Stimulated activated naive B cell treated with anti-CD40 and anti-IgM and Interleukin-4, amounts not matched to agents 10 μg/mL and 1 μg/mL and 100 μg/mL, for 72 hours (primary cell): ENCODE results near the gene GARS1.
"Not testable (repeated sequence)": the region's sequence is repeated elsewhere in the genome, so short reads cannot be mapped to it uniquely, and the experiment has no call there.

Source experiments
- ATAC-seq, 2 donors: fragments of 150-1000 bp; cut with Tn5 transposase; replicated peaks; 2 replicates each; pipeline ENCODE4 v1.10.0; 2021; ENCODE audit warnings: moderate library complexity in 1 of 2
- DNase-seq: peaks from one replicate; pipeline ENCODE4 v3.0.0; 2021
- H3K27ac Mint-ChIP-seq: one replicate; pipeline ENCODE4 v1.8.0; 2022; ENCODE audit warnings: mild to moderate bottlenecking, mixed read lengths
- H3K27me3 Mint-ChIP-seq, 2 donors: one replicate each; pipeline ENCODE4 v1.8.0; 2022; ENCODE audit warnings: mixed read lengths in 2 of 2
- H3K36me3 Mint-ChIP-seq, 2 donors: one replicate each; pipeline ENCODE4 v1.8.0; 2022; ENCODE audit warnings: mixed read lengths in 2 of 2, mild to moderate bottlenecking in 1 of 2
- H3K4me1 Mint-ChIP-seq, 2 donors: one replicate each; pipeline ENCODE4 v1.8.0; 2022; ENCODE audit warnings: mixed read lengths in 2 of 2, mild to moderate bottlenecking in 1 of 2
- H3K4me3 Mint-ChIP-seq, 2 donors: one replicate each; pipeline ENCODE4 v1.8.0; 2022; ENCODE audit warnings: mild to moderate bottlenecking in 2 of 2, mixed read lengths in 2 of 2, moderate library complexity in 1 of 2
- H3K9me3 Mint-ChIP-seq, 2 donors: one replicate each; pipeline ENCODE4 v1.8.0; 2022; ENCODE audit warnings: mixed read lengths in 2 of 2, mild to moderate bottlenecking in 1 of 2

The GARS1 gene

GRCh38 chr7:30625283-30625682 lies 30.6 kb downstream of the GARS1 start:
- Mint-ChIP-seq H3K36me3 (peaks cover 40 to 53% of the 10 kb centered on the region in 2 donors), H3K9me3 (no peaks in the 10 kb centered on the region), H3K4me3 (no peak overlapping the region), H3K27ac (no peak overlapping the region), H3K4me1 (no peaks in the 10 kb centered on the region), H3K27me3 (no peaks in the 10 kb centered on the region)
- no peak for DNase-seq
- ATAC-seq: no peak

GRCh38 chr7:30627026-30627425 lies 32.3 kb downstream of the GARS1 start:
- peaks cover 35 to 56% of the 10 kb centered on the region in 2 donors for H3K36me3 Mint-ChIP-seq
- ATAC-seq (no peak), DNase-seq (no peak)
- no peak overlapping the region for H3K4me3 Mint-ChIP-seq
- no peaks in the 10 kb centered on the region for H3K27me3 Mint-ChIP-seq
- H3K9me3 Mint-ChIP-seq: no peaks in the 10 kb centered on the region
- no peaks in the 10 kb centered on the region for H3K4me1 Mint-ChIP-seq
- peak overlapping the region; percentile 51 for H3K27ac Mint-ChIP-seq

- no peaks in the 10 kb centered on the region for H3K27me3 Mint-ChIP-seq
- H3K27ac Mint-ChIP-seq: no peak overlapping the region
- DNase-seq (no peak), ATAC-seq (no peak)
- H3K36me3 Mint-ChIP-seq: peaks cover 37 to 63% of the 10 kb centered on the region in 2 donors
- H3K4me3 Mint-ChIP-seq: no peak overlapping the region
- no peaks in the 10 kb centered on the region for H3K4me1 Mint-ChIP-seq
- H3K9me3 Mint-ChIP-seq: no peaks in the 10 kb centered on the region
These were observed 36.3 kb downstream of the GARS1 start for GRCh38 chr7:30630986-30631385.

GRCh38 chr7:30633223-30633622 lies 38.5 kb downstream of the GARS1 start:
- H3K4me1 Mint-ChIP-seq: no peaks in the 10 kb centered on the region
- H3K9me3 Mint-ChIP-seq: no peaks in the 10 kb centered on the region
- no peak for ATAC-seq
- no peak for DNase-seq
- peaks cover 34 to 60% of the 10 kb centered on the region in 2 donors for H3K36me3 Mint-ChIP-seq
- no peaks in the 10 kb centered on the region for H3K27me3 Mint-ChIP-seq
- peak overlapping the region; percentile 28 for H3K27ac Mint-ChIP-seq
- H3K4me3 Mint-ChIP-seq: no peak overlapping the region

GRCh38 chr7:30634193-30634626 lies 39.5 kb downstream of the GARS1 start:
- no peaks in the 10 kb centered on the region for H3K27me3 Mint-ChIP-seq

GRCh38 chr7:30634634-30635201 lies 40.0 kb downstream of the GARS1 start:
- peaks cover 30 to 52% of the 10 kb centered on the region in 2 donors for H3K36me3 Mint-ChIP-seq
- no peak overlapping the region for H3K4me3 Mint-ChIP-seq
- no peaks in the 10 kb centered on the region for H3K9me3 Mint-ChIP-seq
- peak overlapping the region; percentile 47 for H3K27ac Mint-ChIP-seq
- H3K27me3 Mint-ChIP-seq: no peaks in the 10 kb centered on the region
- ATAC-seq: no peak
- H3K4me1 Mint-ChIP-seq: no peaks in the 10 kb centered on the region
- no peak for DNase-seq

More at GRCh38 chr7:30634193-30634626, 39.5 kb downstream of the GARS1 start:
- no peak overlapping the region for H3K4me3 Mint-ChIP-seq
- no peak for ATAC-seq
- H3K4me1 Mint-ChIP-seq: no peaks in the 10 kb centered on the region
- H3K9me3 Mint-ChIP-seq: no peaks in the 10 kb centered on the region
- DNase-seq: no peak
- no peak overlapping the region for H3K27ac Mint-ChIP-seq
- H3K36me3 Mint-ChIP-seq: peaks cover 29 to 51% of the 10 kb centered on the region in 2 donors

GRCh38 chr7:30635798-30636197 lies 41.1 kb downstream of the GARS1 start:
- no peak for ATAC-seq
- H3K9me3 Mint-ChIP-seq: no peaks in the 10 kb centered on the region
- H3K4me1 Mint-ChIP-seq: no peaks in the 10 kb centered on the region
- no peak for DNase-seq
- H3K27ac Mint-ChIP-seq: no peak overlapping the region
- peaks cover 27 to 47% of the 10 kb centered on the region in 2 donors for H3K36me3 Mint-ChIP-seq
- H3K27me3 Mint-ChIP-seq: no peaks in the 10 kb centered on the region
- H3K4me3 Mint-ChIP-seq: no peak overlapping the region

- H3K27me3 Mint-ChIP-seq, H3K4me1 Mint-ChIP-seq, ATAC-seq, H3K4me3 Mint-ChIP-seq, H3K9me3 Mint-ChIP-seq, H3K27ac Mint-ChIP-seq, DNase-seq: not testable (repeated sequence)
- H3K36me3 Mint-ChIP-seq: peaks cover 16 to 32% of the 10 kb centered on the region in 2 donors
These were observed 47.6 kb downstream of the GARS1 start for GRCh38 chr7:30642322-30642721.

GRCh38 chr7:30642789-30643188 lies 48.1 kb downstream of the GARS1 start:
- Mint-ChIP-seq H3K4me1 (peaks cover 0 to 2% of the 10 kb centered on the region in 2 donors), H3K36me3 (peaks cover 18 to 35% of the 10 kb centered on the region in 2 donors), H3K9me3 (no peaks in the 10 kb centered on the region), H3K4me3 (no peak overlapping the region), H3K27me3 (no peaks in the 10 kb centered on the region), H3K27ac (no peak overlapping the region)
- DNase-seq: no peak
- ATAC-seq: no peak

- ATAC-seq (no peak), DNase-seq (no peak)
- no peaks in the 10 kb centered on the region for H3K27me3 Mint-ChIP-seq
- H3K36me3 Mint-ChIP-seq: peaks cover 17 to 32% of the 10 kb centered on the region in 2 donors
- no peak overlapping the region for H3K27ac Mint-ChIP-seq
- no peak overlapping the region for H3K4me3 Mint-ChIP-seq
- peaks cover 0 to 2% of the 10 kb centered on the region in 2 donors for H3K4me1 Mint-ChIP-seq
- no peaks in the 10 kb centered on the region for H3K9me3 Mint-ChIP-seq
These were observed 49.7 kb downstream of the GARS1 start for GRCh38 chr7:30644286-30644955.

GRCh38 chr7:30645661-30646060 lies 51.0 kb downstream of the GARS1 start:
- Mint-ChIP-seq H3K36me3 (peaks cover 17 to 31% of the 10 kb centered on the region in 2 donors), H3K27me3 (no peaks in the 10 kb centered on the region), H3K27ac (no peak overlapping the region), H3K4me3 (no peak overlapping the region), H3K9me3 (no peaks in the 10 kb centered on the region), H3K4me1 (peaks cover 0 to 2% of the 10 kb centered on the region in 2 donors)
- no peak for DNase-seq
- ATAC-seq: no peak

- ATAC-seq (no peak), DNase-seq (no peak)
- Mint-ChIP-seq H3K9me3 (no peaks in the 10 kb centered on the region), H3K4me1 (peaks cover 0 to 2% of the 10 kb centered on the region in 2 donors), H3K27me3 (no peaks in the 10 kb centered on the region), H3K36me3 (peaks cover 17 to 31% of the 10 kb centered on the region in 2 donors), H3K4me3 (no peak overlapping the region), H3K27ac (no peak overlapping the region)
These were observed 51.5 kb downstream of the GARS1 start for GRCh38 chr7:30646154-30646553.

GRCh38 chr7:30647589-30648364 lies 53.1 kb downstream of the GARS1 start:
- H3K27me3 Mint-ChIP-seq: no peaks in the 10 kb centered on the region
- H3K36me3 Mint-ChIP-seq: peaks cover 17 to 31% of the 10 kb centered on the region in 2 donors
- H3K27ac Mint-ChIP-seq: no peak overlapping the region
- DNase-seq (no peak), ATAC-seq (no peak)
- no peak overlapping the region for H3K4me3 Mint-ChIP-seq
- peaks cover 0 to 2% of the 10 kb centered on the region in 2 donors for H3K4me1 Mint-ChIP-seq
- no peaks in the 10 kb centered on the region for H3K9me3 Mint-ChIP-seq

GRCh38 chr7:30648744-30649540 lies 54.3 kb downstream of the GARS1 start:
- Mint-ChIP-seq H3K27ac (peak overlapping the region; percentile 17), H3K36me3 (peaks cover 15 to 29% of the 10 kb centered on the region in 2 donors), H3K4me3 (no peak overlapping the region), H3K9me3 (no peaks in the 10 kb centered on the region), H3K27me3 (no peaks in the 10 kb centered on the region), H3K4me1 (peaks cover 0 to 2% of the 10 kb centered on the region in 2 donors)
- ATAC-seq: no peak
- no peak for DNase-seq
